Caki2 (cell line): Measurements from ENCODE around the gene UVSSA. TPM values are rescaled to one million over a fixed set of nuclear protein-coding genes. Genes with fewer than 3 reads are reported as not detected.
"Not testable (repeated sequence)": the region's sequence is repeated elsewhere in the genome, so short reads cannot be mapped to it uniquely, and the experiment has no call there.

ENCODE experiments used
- DNase-seq: peaks from one replicate; pipeline ENCODE4 v3.0.0-alpha.2; 2015; ENCODE audit warnings: low read depth
- in situ Hi-C: cut with HindIII; loops from 2 replicates; pipeline ENCODE4 v1.10.0; 2016; ENCODE audit warnings: low sequenced_read_pairs, low pct_unique_long_range_greater_than_20kb, mixed read lengths
- total RNA-seq: library from RNA; depleted of rRNA; stranded (reverse); fragments of >200 nt; shearing (Covaris generic); gene quantifications from 2 replicates; pipeline ENCODE4 v1.2.3, GENCODE V29; 2014; ENCODE audit warnings: low replicate concordance

The UVSSA gene
- total RNA-seq, 1 experiment from 2014 or later, result 9.1 TPM

GRCh38 chr4:1315836-1316536 lies 31.0 kb upstream of the UVSSA start:
- DNase-seq, result no peak
- in situ Hi-C loops, result no loop called here

GRCh38 chr4:1316537-1317168 lies 30.4 kb upstream of the UVSSA start:
- no peak for DNase-seq
- in situ Hi-C loops, result no loop called here

- DNase-seq, result no peak
- in situ Hi-C loops, result no loop called here
Observed at GRCh38 chr4:1317177-1318045, 29.6 kb upstream of the UVSSA start.

- in situ Hi-C loops, result no loop called here
Observed at GRCh38 chr4:1318046-1318375, 29.0 kb upstream of the UVSSA start.

GRCh38 chr4:1318488-1319213 lies 28.4 kb upstream of the UVSSA start:
- DNase-seq, result no peak
- in situ Hi-C loops, result no loop called here

More at GRCh38 chr4:1318046-1318375, 29.0 kb upstream of the UVSSA start:
- no peak for DNase-seq

GRCh38 chr4:1321486-1321885 lies 25.5 kb upstream of the UVSSA start:
- in situ Hi-C loops, result no loop called here
- DNase-seq, result no peak

- in situ Hi-C loops, result no loop called here
- DNase-seq, result no peak
Observed at GRCh38 chr4:1321946-1322650, 24.9 kb upstream of the UVSSA start.

GRCh38 chr4:1323280-1323634 lies 23.8 kb upstream of the UVSSA start:
- DNase-seq, result no peak
- in situ Hi-C loops, result no loop called here

GRCh38 chr4:1323635-1324442 lies 23.2 kb upstream of the UVSSA start:
- in situ Hi-C loops, result no loop called here
- DNase-seq, result peak; percentile 39

GRCh38 chr4:1324443-1325175 lies 22.4 kb upstream of the UVSSA start:
- not testable (repeated sequence) for DNase-seq

GRCh38 chr4:1325176-1325480 lies 21.9 kb upstream of the UVSSA start:
- no peak for DNase-seq
- in situ Hi-C loops, result no loop called here

More at GRCh38 chr4:1324443-1325175, 22.4 kb upstream of the UVSSA start:
- in situ Hi-C loops, result not testable (repeated sequence)

- in situ Hi-C loops, result no loop called here
Observed at GRCh38 chr4:1325681-1326635, 21.1 kb upstream of the UVSSA start.

GRCh38 chr4:1326751-1327525 lies 20.1 kb upstream of the UVSSA start:
- no peak for DNase-seq
- in situ Hi-C loops, result no loop called here

More at GRCh38 chr4:1325681-1326635, 21.1 kb upstream of the UVSSA start:
- DNase-seq, result no peak

GRCh38 chr4:1327526-1328266 lies 19.3 kb upstream of the UVSSA start:
- no peak for DNase-seq
- in situ Hi-C loops, result no loop called here
